ENCODE measurements around the gene MMP1.

GRCh38 chr11:102831128-102831488 lies 33.1 kb upstream of the MMP1 start:
- no peak for TF ChIP-seq USF1 (IDR thresholded peaks at IDR 0.05; ENCODE audit: borderline replicate concordance, low read depth)
- TF ChIP-seq TCF12 (IDR thresholded peaks at IDR 0.05), result no peak
- TF ChIP-seq CTCF (IDR thresholded peaks at IDR 0.05), result no peak
- no peak for TF ChIP-seq POLR2AphosphoS5 (IDR thresholded peaks at IDR 0.05; ENCODE audit: low read depth, low read length)
- TF ChIP-seq RXRA (IDR thresholded peaks at IDR 0.05; ENCODE audit: borderline replicate concordance, low read depth), result no peak
- TF ChIP-seq REST (IDR thresholded peaks at IDR 0.05; ENCODE audit: low read depth, low read length), result no peak
- no peak for TF ChIP-seq RAD21 (IDR thresholded peaks at IDR 0.05; ENCODE audit: low read length)
